SKM-1 (cell line): ENCODE results near the gene TENM3.
A peak's percentile ranks its signal among the peaks of the same experiment; 100 is the strongest.
"Not testable (repeated sequence)": the region's sequence is repeated elsewhere in the genome, so short reads cannot be mapped to it uniquely, and the experiment has no call there.

Experiments used
- DNase-seq: peaks from one replicate; lab custom pipeline; 2025; ENCODE audit not compliant: unreplicated experiment; lab: John Stamatoyannopoulos, UW

The TENM3 gene

DNA sequence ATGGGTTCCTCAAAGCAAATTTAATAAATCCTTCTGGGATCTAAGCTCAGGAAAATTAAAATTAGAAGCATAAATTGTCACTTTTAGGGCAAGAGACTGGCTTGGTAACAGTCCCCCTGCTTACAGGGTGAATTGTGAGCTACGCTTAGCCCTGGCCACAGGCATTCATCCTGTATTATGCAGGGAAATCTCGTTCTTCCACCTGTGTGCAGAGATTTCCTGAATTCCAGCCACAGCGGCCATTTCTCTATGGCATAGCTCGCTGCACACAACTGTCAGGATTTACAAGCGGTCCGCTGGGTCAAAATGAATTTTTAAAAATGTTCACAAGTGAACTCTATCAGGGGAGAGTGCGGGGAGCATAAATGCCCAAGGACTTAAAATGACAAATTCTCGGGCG, 562.1 kb downstream of the TENM3 start:
- no peak for DNase-seq

DNA sequence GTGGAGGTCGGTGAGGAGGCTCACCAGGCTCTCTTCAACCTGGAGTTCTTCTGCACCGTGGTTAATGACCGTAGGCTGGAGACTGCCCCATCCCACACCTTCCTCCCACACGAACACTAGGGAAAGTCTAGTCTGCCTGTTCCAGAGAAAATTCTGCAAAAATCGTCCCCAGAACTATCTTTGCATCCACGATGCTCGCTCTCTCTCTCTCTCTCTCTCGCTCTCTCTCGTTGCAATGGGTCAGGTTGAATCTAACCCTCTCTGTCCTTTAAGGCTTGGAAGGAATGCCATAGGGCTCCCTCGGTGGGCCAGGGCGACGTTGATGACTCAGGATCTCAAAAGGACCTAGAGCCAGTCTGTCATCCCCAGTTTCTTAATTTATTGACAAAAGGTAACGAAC, 562.5 kb downstream of the TENM3 start:
- DNase-seq, result no peak

DNA sequence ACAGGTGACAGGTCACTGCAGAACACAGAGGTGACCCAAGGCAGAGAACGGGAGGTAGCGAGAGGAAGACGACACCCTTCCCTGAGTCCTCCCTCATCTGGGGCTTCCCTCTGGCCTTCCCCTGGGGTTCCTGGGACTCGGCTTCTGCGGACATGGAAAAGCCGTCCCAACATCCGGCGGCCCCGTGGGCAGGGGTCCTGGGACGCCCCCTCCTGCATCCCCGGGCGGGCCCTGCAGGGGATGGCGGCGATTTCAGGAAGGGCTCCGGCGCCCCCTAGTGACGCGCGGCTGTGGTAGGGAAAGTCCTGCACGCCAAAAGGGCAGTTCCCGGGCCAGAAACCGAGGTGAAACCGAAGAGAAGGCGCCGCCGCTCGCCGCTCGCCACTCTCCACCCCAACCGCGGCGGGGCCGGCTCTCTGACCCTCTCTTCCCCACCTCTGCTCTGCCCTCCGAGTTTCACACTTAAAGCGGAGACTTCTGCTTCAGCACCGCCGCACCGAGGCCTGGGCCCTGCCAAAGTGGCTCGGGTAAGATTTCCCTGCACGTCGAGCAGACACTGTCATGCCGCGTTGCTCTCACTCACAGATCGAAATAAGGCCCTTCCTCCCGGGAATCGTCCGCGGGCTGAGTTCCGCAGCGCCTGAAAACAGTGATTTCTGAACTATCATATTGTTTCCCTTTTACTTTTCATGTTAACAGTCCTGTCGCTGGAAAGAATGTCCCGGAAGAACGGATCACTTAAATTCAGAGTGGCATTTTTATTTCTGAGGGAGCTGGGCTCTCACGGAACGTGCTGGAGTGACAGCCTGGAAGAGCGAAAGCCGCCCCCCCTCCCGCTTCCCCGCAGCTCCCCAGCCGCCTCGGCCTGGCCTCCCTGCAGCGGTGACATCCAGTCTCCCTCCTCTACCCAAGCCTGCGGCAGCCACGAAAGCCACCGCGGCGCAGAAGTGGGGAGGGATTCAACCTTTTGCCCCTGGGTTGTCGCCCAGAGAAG, 563.4 kb downstream of the TENM3 start:
- DNase-seq, result peak; percentile 41

DNA sequence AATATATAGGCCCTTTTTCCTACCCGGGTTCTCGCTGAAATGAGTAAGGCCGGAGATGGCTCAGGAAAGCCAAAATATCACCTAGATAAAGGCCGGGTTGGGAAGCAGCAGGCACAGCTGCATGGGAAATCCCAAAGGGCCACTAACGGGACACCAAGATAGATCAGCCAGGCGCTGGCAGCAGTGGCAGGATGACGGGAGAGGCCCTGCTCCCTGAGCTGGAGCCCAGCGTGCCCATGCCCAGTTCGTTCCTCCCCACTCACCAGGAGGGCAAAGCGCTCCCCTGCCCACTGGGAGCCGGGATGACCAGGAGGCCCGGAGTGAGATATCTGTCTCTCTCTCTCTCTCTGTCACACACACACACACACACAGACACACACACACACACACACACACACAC, 564.1 kb downstream of the TENM3 start:
- DNase-seq, result no peak

DNA sequence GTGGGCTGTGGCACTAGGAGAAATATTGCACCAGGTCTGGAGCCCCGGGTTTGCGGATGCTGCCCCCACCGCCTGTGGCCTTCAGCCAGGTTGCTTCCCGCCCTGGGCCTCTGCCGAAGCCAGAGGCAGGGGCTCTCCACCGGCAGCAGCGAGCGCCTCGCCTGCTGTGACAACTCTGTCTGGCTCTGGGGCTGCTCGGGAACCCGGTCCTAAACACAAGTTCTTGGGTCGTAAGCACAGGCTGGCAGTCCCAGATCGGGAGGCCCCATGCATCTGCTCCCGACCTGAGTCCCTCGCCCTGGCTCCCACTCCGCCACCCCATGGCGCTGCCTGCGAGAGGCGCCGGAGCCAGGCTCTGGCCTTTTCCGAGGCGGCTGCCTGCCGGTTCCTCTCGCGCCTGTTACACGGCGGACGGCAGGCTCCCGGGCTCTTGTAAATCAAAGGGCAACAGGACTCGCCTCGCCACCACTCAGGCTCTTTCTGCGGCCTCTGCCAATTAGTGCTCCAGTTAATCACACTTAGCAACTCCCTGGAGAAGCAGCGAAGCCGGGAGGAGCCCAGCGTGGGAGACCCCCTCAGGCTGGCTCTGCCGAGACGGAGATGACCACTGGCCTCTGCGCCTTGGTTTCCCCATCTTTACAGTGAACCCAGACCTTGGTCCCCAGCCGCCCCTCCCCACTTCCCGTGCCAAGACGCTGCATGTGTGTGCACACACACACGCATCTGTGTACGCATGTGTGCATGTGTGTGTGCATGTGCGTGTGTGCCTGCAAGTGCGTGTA, 564.8 kb downstream of the TENM3 start:
- DNase-seq, result no peak

DNA sequence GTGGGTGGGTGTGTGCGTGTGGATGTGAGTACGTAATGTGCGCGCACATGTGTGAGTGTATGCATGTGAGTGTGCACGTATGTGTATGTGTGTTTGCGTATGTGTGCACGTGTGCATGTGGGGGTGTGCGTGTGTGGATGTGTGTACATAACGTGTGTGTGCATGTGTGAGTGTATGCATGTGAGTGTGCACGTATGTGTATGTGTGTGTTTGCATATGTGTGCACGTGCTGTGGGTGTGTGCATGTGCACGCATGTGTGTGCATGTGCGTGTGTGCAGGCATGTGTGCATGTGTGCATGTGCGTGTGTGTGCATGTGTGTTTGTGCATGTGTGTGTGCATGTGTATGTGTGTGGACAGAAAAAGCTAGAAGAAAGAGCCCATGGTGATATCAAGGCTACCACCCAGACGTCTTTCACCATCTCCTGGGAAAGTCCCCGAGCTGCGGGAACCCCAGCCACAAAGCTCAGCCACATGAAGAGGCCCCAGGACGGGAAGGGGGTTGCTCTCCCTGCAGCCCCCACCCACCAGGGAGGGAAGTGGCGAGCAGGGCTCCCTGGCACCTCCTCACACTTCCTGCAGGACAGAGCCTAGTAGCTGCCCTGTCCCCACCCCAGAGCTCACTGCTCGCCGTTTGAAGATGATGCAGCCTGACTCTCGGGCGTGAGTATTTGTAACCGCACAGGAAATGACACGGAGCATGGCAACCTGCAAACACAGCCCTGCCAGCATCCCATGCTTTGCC, 565.6 kb downstream of the TENM3 start:
- peak; percentile 97 for DNase-seq

DNA sequence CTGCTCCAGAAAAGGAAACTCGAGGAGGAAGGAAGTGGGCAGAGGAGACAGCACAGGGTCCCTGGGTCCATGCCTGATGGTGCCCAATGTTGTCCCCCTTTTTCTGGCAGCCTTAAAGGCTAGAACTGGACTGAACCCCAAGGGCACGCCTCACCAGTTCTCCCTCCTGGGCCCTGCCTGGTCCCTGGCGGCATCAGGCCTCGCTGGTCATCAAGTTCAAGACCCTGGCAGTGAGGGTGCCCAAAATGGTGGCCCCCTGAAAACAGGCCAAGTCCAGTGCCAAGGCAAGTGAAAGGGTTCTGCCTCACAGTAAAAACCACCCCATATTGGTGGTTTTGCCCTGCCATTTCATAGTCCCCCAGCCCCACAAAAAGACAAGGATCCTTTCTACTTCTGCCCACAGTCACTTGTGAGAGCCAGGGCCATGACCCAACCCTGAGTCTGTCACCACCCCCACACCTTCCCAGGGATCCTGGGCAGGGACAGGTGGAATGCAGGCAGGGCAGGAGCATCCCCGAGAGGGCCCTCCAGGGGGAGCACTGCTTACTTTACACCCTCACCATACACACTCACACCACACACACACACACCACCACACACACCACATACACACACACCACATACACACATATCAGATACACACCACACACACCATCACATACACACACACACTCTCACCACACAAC, 566.4 kb downstream of the TENM3 start:
- no peak for DNase-seq

DNA sequence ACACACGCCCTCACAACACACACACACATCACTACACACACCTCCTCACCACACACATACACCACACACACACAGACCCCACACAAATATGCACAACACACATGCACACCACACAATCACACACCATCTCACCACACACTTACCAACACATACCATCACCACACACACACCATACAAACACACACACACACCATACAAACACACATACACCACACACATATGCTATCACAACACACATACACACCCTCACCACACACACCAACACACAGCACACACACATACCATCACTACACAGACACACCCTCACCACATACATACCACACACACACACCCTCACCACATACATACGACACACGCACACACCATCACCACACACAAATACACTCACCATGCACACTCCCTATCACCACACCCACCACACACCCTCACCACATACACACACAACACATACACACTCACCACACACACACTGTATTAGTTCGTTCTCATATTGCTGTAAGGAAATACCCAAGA, 567.0 kb downstream of the TENM3 start:
- DNase-seq, result no peak

DNA sequence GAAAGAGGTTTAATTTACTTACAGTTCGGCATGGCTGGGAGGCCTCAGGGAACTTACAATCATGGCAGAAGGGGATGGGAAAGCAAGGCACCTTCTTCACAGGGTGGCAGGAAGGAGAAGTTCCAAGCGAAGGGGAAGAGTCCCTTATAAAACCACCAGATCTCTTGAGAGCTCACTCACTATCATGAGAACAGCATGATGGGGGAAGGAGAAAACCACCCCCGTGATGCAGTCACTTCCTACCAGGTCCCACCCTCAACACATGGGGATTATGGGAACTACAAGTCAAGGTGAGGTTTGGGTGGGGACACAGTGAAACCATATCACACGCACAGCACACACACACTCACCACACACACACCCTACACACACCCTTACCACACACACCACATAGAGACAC, 569.7 kb downstream of the TENM3 start:
- no peak for DNase-seq

DNA sequence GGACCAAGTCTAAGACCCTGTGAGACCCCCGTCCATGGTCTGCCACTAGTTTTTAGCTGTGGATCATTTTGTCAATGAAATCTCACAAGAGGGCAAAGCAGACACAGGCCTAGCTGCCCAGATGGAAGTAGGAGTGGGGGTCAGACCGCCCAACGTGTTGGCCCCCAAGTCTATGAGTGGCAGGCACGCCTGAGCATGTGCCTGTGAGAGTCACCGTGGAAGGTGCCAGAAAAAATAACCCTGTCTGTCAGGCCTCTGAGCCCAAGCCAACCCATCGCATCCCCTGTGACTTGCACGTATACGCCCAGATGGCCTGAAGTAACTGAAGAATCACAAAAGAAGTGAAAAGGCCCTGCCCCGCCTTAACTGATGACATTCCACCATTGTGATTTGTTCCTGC, 570.9 kb downstream of the TENM3 start:
- DNase-seq, result not testable (repeated sequence)

DNA sequence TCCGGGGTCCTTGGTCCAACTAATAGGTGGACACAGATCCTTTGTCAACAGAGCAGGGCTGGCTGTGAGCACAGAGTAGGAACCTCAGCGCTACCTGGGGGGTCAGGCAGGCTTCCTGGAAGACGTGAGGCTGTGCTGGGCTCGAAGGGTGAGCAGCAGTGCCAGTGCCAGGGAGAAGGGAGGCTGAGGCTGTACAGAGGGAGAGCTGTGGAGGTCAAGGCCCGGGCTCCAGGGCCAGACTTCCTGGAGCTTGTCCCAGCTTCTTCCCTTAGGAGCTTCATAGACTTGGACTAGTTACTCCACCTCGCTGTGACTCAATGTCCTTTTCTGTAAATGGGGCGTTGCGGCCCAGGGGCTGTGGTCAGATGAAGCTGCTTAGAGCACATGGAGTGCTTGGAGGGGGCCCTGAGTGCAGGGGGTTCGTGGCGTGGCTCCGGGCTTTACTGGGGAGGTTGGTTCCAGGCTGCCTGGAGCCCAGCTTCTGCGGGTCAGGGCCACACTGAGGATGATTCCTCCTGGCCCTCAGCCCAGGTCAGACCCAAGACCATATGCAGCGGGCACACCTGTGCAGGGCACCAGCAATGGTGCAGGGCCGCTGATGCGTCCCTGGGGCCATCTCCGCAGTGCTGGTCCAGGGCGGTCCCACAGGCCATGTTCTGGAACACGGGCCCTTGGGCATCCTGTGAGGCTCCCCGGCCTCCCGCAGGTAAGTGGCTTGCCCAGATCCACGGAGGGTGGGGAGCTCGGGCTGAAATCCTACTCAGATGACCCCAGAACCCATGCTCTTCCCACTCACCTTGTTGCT, 575.9 kb downstream of the TENM3 start:
- no peak for DNase-seq

DNA sequence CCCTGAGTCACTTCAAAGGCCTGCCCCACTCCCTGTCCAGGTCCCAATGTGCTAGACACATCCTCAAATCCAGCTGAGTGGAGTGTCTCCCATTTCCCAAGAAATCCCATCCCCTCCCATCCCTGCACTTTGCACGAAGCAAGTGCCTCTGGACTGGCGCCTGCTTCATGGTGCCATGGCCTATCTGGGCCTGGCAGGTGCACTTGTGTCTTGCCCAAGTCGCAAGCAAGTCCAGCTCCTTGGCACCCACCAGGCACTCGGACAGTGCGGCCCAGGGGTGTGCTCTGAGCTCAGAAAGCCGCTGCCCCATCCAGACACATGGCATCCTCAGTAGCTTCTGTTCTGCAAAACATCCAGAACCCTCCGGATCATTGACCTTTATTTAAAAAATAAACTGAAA, 576.5 kb downstream of the TENM3 start:
- DNase-seq, result no peak

DNA sequence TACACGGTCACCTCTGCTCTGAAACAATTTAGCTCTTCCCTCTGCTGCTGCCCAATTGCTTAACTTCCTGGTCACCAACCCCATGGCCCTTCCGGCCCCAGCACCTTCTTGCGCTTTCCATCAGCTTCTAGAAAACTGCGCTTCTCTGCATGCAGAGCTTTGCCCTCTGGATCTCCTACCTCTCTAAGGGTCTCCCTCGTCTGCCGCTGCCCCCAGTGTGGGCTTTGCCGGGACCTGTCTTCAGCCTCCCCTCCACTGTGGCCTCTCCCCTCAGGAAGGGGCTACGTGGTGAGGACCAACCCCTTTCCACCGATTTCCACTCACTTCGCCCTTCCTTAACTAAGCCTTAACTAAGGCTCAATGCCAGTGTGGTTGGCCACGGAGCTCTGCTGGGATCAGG, 579.4 kb downstream of the TENM3 start:
- no peak for DNase-seq

DNA sequence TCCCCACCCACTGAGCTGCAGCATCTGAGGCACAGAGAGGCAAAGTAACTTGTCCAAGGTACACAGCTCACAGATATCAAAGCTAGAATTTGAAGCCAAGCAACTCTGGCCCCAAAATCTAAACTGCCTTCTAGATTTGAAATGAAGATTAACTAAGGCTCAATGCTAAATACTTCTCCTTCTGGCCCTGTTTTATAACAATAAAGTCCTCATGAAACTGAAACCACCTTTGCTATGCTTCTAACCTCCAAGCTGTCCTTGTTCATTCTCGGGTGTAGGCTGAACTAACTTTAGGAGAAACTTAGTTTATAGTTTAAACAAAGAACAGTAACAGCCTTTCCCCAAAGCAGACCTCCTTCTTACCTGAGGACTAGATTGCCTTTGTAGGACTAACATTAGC, 580.4 kb downstream of the TENM3 start:
- no peak for DNase-seq

DNA sequence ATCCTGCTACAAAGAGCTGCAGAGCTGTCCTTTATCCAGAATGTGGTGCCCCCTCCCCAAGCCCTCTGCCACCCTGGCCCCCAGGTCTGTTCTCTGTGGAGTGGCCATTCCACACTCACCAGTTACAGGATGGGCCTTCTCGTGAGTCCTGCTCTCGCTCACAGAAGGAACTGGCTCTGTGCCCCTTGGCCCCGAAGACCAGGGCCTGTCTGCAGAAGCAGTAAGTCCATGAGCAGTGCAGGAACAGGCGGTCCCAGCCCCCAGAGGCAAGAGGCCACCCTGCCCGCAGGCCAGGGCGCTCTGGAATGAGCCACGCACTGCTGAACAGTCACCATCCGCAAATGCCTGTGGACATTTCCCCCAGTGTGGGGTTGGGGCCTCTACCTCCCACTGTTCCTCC, 581.8 kb downstream of the TENM3 start:
- DNase-seq, result no peak

DNA sequence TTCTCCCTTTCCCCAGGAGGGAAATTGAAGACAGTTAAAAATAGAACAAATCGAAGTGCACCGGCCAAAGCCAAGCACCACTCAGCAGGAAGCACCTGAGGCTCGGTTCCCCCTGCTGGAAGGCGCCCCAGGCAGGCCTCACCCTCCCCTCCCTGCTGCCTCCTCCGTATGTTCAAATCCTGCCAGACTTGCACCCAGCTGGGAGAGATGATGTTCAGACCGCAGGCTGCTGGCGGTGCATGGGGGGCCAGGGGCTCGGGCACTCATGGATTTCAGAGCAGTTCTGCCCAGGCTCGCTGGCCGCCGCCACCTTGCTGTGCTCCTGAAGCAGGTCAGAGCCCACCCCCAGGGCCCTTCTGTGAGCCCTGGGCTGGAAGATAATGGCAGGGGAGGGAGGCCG, 582.6 kb downstream of the TENM3 start:
- no peak for DNase-seq

DNA sequence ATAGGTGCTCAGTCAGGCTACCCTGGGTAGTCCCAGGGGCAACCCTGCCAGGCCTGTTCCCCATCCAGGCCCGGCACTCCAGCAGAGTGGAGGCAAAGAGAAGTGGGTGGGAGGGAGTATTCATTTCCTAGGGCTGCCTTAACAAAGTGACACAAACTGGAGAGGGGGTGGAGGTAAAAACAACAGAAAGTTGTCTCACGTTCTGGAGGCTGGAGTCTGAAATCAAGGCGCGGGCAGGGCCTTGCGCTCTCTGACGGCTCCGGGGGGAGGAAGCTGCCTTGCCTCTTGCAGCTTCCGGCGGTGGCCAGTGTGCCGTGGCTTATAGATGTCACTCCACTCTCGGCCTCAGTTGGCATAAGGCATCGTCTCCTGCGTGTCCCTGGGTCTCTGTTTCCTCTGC, 583.2 kb downstream of the TENM3 start:
- no peak for DNase-seq

DNA sequence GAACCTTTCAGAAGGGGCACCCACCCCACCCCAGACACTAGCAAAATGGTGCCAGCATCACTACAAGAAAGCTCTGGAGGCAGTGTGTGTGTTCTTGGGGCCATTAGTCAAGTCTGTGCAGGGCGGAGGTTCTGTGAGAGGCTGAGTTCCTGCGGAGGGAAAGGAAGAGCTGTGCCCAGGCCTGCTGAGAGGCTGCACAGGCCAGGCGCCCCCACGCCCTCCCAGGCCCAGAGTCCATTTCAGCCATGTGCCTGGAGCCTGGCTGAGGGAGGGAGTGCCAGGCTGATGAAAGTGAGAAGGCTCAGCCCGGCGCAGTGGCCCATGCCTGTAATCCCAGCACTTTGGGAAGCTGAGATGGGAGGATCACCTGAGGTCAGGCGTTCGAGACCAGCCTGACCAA, 584.0 kb downstream of the TENM3 start:
- no peak for DNase-seq

DNA sequence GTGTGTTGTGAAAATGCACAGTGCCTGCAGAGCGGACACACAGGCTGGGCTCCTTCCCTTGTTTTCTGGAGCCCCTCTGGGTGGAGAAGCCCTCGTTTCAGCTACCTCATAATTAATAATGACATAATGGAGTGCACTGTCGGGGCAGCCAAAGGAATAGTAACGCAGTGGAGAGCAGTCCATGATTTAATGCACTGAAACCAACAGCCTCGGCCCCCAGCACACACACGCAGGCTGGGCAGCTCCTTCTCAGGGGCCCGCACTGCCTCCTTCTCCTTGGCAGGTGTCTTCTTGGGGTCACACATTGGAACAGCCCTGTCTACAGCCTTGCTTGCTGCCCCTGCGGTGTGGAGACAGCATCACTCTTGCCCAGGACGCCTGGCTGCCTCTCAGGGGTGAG, 584.8 kb downstream of the TENM3 start:
- DNase-seq, result no peak
